HepG2 (cell line): Measurements from ENCODE around the gene LRRC3. TPM values are rescaled to one million over a fixed set of nuclear protein-coding genes. Genes with fewer than 3 reads are reported as not detected.

ENCODE experiments used
- ATAC-seq: fragments of 200-7000 bp; cut with Tn5 transposase; 3 replicates; pipeline ENCODE4 v1.9.1; 2020; ENCODE audit warnings: mild to moderate bottlenecking, moderate library complexity
- BruUV-seq: library from RNA; stranded (reverse); fragments of 400-500 nt; replicated peaks from 2 replicates; lab custom pipeline; 2021; lab: Mats Ljungman, UMichigan
- CTCF ChIA-PET: fragments of 300-600 bp; formaldehyde crosslinking; extraction: SDS; loops from one replicate; lab custom pipeline; 2021; ENCODE audit warnings: low total read pairs, inconsistent platforms, low intra/inter-chr PET ratio; lab: Yijun Ruan, JAX
- POLR2A ChIA-PET: fragments of 350-600 bp; sonication (Branson Sonifier 250); formaldehyde crosslinking; loops from one replicate; lab custom pipeline; 2020; ENCODE audit warnings: antibody characterized with exemption, inconsistent platforms; lab: Yijun Ruan, JAX
- DNase-seq: peaks from one replicate; pipeline ENCODE4 v3.0.0-alpha.2; 2015; ENCODE audit warnings: low spot score
- FAIRE-seq: peaks from 3 replicates; lab custom pipeline; 2011; peaks lifted over from hg19 to GRCh38; lab: Jason Lieb, UNC
- H2AFZ ChIP-seq: one replicate; pipeline ENCODE4 v1.6.1; 2011; ENCODE audit warnings: low read length, inconsistent platforms
- H3K27ac ChIP-seq: fragments of 300-600 bp; 3 replicates; pipeline ENCODE4 v1.8.0; 2011; ENCODE audit warnings: mixed run types, mild to moderate bottlenecking, mixed read lengths, low read length, inconsistent platforms; ENCODE audit not compliant: insufficient read depth; ENCODE audit errors: extremely low read length
- H3K27me3 ChIP-seq, 2 experiments: fragments of 200-600 bp in 1 of 2; 2 replicates in 1 of 2; 3 replicates in 1 of 2; pipeline versions ENCODE4 v1.6.0 to v1.8.0; 2011; ENCODE audit warnings: low read length in 2 of 2, mild to moderate bottlenecking in 2 of 2, moderate library complexity in 2 of 2, inconsistent platforms in 1 of 2; ENCODE audit not compliant: insufficient read depth in 2 of 2, control insufficient read depth in 1 of 2
- H3K36me3 ChIP-seq, 2 experiments: fragments of 200-600 bp in 1 of 2; replicated peaks in 1 of 2; 2 replicates in 1 of 2; 3 replicates in 1 of 2; pipeline versions ENCODE4 v1.5.1 to v1.8.0; 2011; ENCODE audit warnings: low read length in 2 of 2, inconsistent platforms in 1 of 2; ENCODE audit not compliant: insufficient read depth in 2 of 2, control insufficient read depth in 1 of 2
- H3K4me1 ChIP-seq: 2 replicates; pipeline ENCODE4 v1.5.1; 2012; ENCODE audit warnings: low read length, inconsistent platforms; ENCODE audit not compliant: insufficient read depth
- H3K4me2 ChIP-seq: 2 replicates; pipeline ENCODE4 v1.6.0; 2011; ENCODE audit warnings: low read depth, low read length, inconsistent platforms
- H3K4me3 ChIP-seq, 3 experiments: fragments of 200-600 bp in 1 of 3; sonication (generic), shearing (Covaris generic) in 1 of 3; replicated peaks in 1 of 3; 2 replicates each; pipeline ENCODE4 v1.5.1; 2011 to 2016; ENCODE audit warnings: low read length in 3 of 3, inconsistent platforms in 2 of 3, low read depth in 2 of 3, mild to moderate bottlenecking in 2 of 3, control low read depth in 1 of 3, mixed read lengths in 1 of 3; ENCODE audit not compliant: insufficient read depth in 1 of 3
- H3K79me2 ChIP-seq: one replicate; pipeline ENCODE4 v1.6.1; 2011; ENCODE audit warnings: low read length, inconsistent platforms; ENCODE audit not compliant: insufficient read depth
- H3K9ac ChIP-seq: 2 replicates; pipeline ENCODE4 v1.6.0; 2011; ENCODE audit warnings: mild to moderate bottlenecking, low read depth, low read length, inconsistent platforms; ENCODE audit not compliant: insufficient read depth
- H3K9me3 ChIP-seq: 2 replicates; pipeline ENCODE4 v1.5.1; 2012; ENCODE audit warnings: mild to moderate bottlenecking, low read length
- H4K20me1 ChIP-seq: 2 replicates; pipeline ENCODE4 v1.6.0; 2011; ENCODE audit warnings: inconsistent platforms, mild to moderate bottlenecking, low read length, moderate library complexity; ENCODE audit not compliant: insufficient read depth
- AGO1 ChIP-seq: fragments of 200-400 bp; formaldehyde crosslinking; IDR thresholded peaks from 2 replicates; pipeline ENCODE4 v1.6.1; 2017; ENCODE audit warnings: mild to moderate bottlenecking, low read depth, low read length, moderate library complexity; ENCODE audit not compliant: poor library complexity, severe bottlenecking
- AGO2 ChIP-seq: fragments of 200-400 bp; formaldehyde crosslinking; optimal IDR thresholded peaks from 2 replicates; pipeline ENCODE3; 2017; ENCODE audit warnings: mild to moderate bottlenecking, low read depth, low read length, moderate library complexity
- HNF4G ChIP-seq, 2 experiments: sonication (generic) in 1 of 2; formaldehyde crosslinking in 1 of 2; IDR thresholded peaks; 2 replicates each; pipeline versions ENCODE4 v1.4.0 to v1.6.1; 2011 to 2020; ENCODE audit warnings: borderline replicate concordance in 2 of 2, low read depth in 2 of 2, mild to moderate bottlenecking in 2 of 2, low read length in 1 of 2, missing genetic modification reagents in 1 of 2, moderate library complexity in 1 of 2
- KLF13 ChIP-seq: sonication (generic); formaldehyde crosslinking; IDR thresholded peaks from 2 replicates; pipeline ENCODE4 v1.4.0; 2020; ENCODE audit warnings: mild to moderate bottlenecking, missing genetic modification reagents
- RBFOX2 ChIP-seq: fragments of 200-400 bp; formaldehyde crosslinking; IDR thresholded peaks from 2 replicates; pipeline ENCODE4 v1.6.1; 2017; ENCODE audit warnings: low read depth, mild to moderate bottlenecking, low read length
- RBM22 ChIP-seq: fragments of 200-400 bp; formaldehyde crosslinking; optimal IDR thresholded peaks from 2 replicates; pipeline ENCODE3; 2017; ENCODE audit warnings: mild to moderate bottlenecking, low read length, moderate library complexity
- ZBTB2 ChIP-seq: sonication (generic); formaldehyde crosslinking; IDR thresholded peaks from 2 replicates; pipeline ENCODE4 v1.8.0; 2022; ENCODE audit warnings: low read depth, missing genetic modification reagents
- WGBS: methylation state at CpG from one replicate; pipeline ENCODE4 v1.1.6; 2017; ENCODE audit warnings: low lambda C conversion rate; 5-methylcytosine and 5-hydroxymethylcytosine counted together
- in situ Hi-C: cut with HindIII; loops from 2 replicates; pipeline ENCODE4 v1.10.0; 2017; ENCODE audit warnings: low pct_unique_long_range_greater_than_20kb; ENCODE audit not compliant: extremely low pct_ligation_motif_present
- intact Hi-C: fragments of 100-400 bp; cut with micrococcal nuclease; formaldehyde crosslinking; loops from one replicate; pipeline ENCODE4 v1.10.0; 2022; ENCODE audit not compliant: unreplicated experiment
- polyA plus RNA-seq, 8 experiments: library from polyadenylated mRNA; depleted of rRNA in 3 of 8; stranded (reverse) in 7 of 8; unstranded in 1 of 8; fragments of >200 nt; fragmentation: Illumina TruSeq in 4 of 8; extraction: Trizol in 4 of 8; gene quantifications; 2 replicates each; pipeline versions ENCODE4 v1.2.1 to v1.2.3, GENCODE V29; 2011 to 2016; ENCODE audit warnings: low read depth in 4 of 8, missing spikeins in 1 of 8, mixed read lengths in 1 of 8; ENCODE audit not compliant: insufficient read depth in 1 of 8
- total RNA-seq, 5 experiments: library from RNA; depleted of rRNA; stranded (reverse); fragments of >200 nt; fragmentation: Illumina TruSeq; extraction: Trizol; gene quantifications; 2 replicates each; pipeline ENCODE4 v1.2.3, GENCODE V29; 2016; ENCODE audit warnings: low read depth in 1 of 5

The LRRC3 gene
- total and polyA plus RNA-seq, 2 of the 13 experiments (the other 11 are each of a cell fraction or from before 2014, with no cell fraction given) = 4.8 to 16.5 TPM

- peaks cover 23% of the 10 kb centered on the region for H3K79me2 ChIP-seq
- no peak overlapping the region for H3K9ac ChIP-seq
- intact Hi-C loops (no loop called here), in situ Hi-C loops (no loop called here)
- DNase-seq (no peak), ATAC-seq (no peak)
- ChIA-PET CTCF (no interaction called here), POLR2A (interaction anchor here (1.0 kb wide), 1 partner anchor 15 kb away, joined by 5 read pairs; no protein-coding TSS in a partner anchor)
- no peaks in the 10 kb centered on the region for H3K27me3 ChIP-seq
- H3K4me1 ChIP-seq = peaks cover 37% of the 10 kb centered on the region
- BruUV-seq = no TSS peak
- H2AFZ ChIP-seq = no peak overlapping the region
- no peak for TF ChIP-seq ZBTB2 (CRISPR knock-in tag)
- peak; percentile 68; the same call in 1 of the 2 replicates for TF ChIP-seq RBFOX2
- TF ChIP-seq AGO1 = peak; percentile 92
- peak; percentile 20 for TF ChIP-seq RBM22
- no peak for TF ChIP-seq HNF4G (IDR thresholded peaks at IDR 0.05; ENCODE audit: borderline replicate concordance, low read depth, low read length)
- TF ChIP-seq HNF4G (CRISPR knock-in tag; IDR thresholded peaks at IDR 0.05; ENCODE audit: borderline replicate concordance, low read depth) = no peak
- no peak for TF ChIP-seq KLF13 (CRISPR knock-in tag)
- TF ChIP-seq AGO2 = peak; percentile 22
- TF ChIP-seq, all 625 proteins: peak for 4
- Histone ChIP-seq H3K36me3 (peaks cover 8 to 22% of the 10 kb centered on the region in 2 experiments; a peak in 4 of 5 replicates), H3K9me3 (peaks cover 19% of the 10 kb centered on the region), H4K20me1 (no peaks in the 10 kb centered on the region), H3K4me2 (no peak overlapping the region), H3K27ac (no peak overlapping the region), H3K4me3 (no peak overlapping the region)
- FAIRE-seq = no peak
- WGBS = 97% methylated on average over 8 of the region's 9 CpGs
Observed at GRCh38 chr21:44490816-44491215, 35.5 kb downstream of the LRRC3 start.
